AG04449 (cell line): ENCODE measurements around the gene NCOA7.

Experiments
- CTCF ChIA-PET: fragments of 350-600 bp; formaldehyde crosslinking; extraction: SDS; loops from one replicate; lab custom pipeline; 2021; ENCODE audit warnings: antibody characterized with exemption; lab: Yijun Ruan, JAX
- POLR2A ChIA-PET: fragments of 400-600, 350-600 bp; formaldehyde crosslinking; extraction: SDS; loops from one replicate; lab custom pipeline; 2020; ENCODE audit warnings: antibody characterized with exemption, inconsistent platforms; lab: Yijun Ruan, JAX
- DNase-seq: peaks from one replicate; pipeline ENCODE4 v3.0.0-alpha.2; 2010; ENCODE audit warnings: low read depth, low spot score
- H3K4me3 ChIP-seq: 2 replicates; pipeline ENCODE4 v1.5.1; 2011; ENCODE audit warnings: low read depth, mild to moderate bottlenecking, control low read depth, low read length
- CTCF ChIP-seq: IDR thresholded peaks from one replicate; pipeline ENCODE4 v1.5.1; 2011; ENCODE audit warnings: mild to moderate bottlenecking, moderate library complexity, low read length, control low read depth, inconsistent platforms; ENCODE audit not compliant: insufficient read depth; ENCODE audit errors: missing control alignments

The NCOA7 gene

GRCh38 chr6:125918681-125919566 lies 128.2 kb downstream of the NCOA7 start:
- no peak overlapping the region for H3K4me3 ChIP-seq
- DNase-seq: no peak
- ChIA-PET CTCF (interaction anchor here (0.8 to 5.6 kb wide), 4 partner anchors 13 to 125 kb away, joined by 3 to 28 read pairs (median 4); partner anchors contain the start of gene HINT3), POLR2A (no interaction called here)
- no peak for TF ChIP-seq CTCF

- POLR2A ChIA-PET: no interaction called here
Measured at GRCh38 chr6:125919618-125920017, 128.9 kb downstream of the NCOA7 start.

GRCh38 chr6:125922322-125922860 lies 131.6 kb downstream of the NCOA7 start:
- DNase-seq: no peak
- CTCF ChIA-PET: interaction anchor here (1.2 to 1.4 kb wide), 4 partner anchors 10 to 52 kb away, joined by 3 to 5 read pairs (median 4); partner anchors contain the start of gene HINT3
- TF ChIP-seq CTCF: no peak
- POLR2A ChIA-PET: no interaction called here
- H3K4me3 ChIP-seq: no peak overlapping the region

More at GRCh38 chr6:125919618-125920017, 128.9 kb downstream of the NCOA7 start:
- no peak overlapping the region for H3K4me3 ChIP-seq
- no peak for TF ChIP-seq CTCF
- CTCF ChIA-PET: interaction anchor here (1.0 to 5.6 kb wide), 3 partner anchors 37 to 126 kb away, joined by 3 to 28 read pairs (median 3); partner anchors contain the start of gene HINT3
- DNase-seq: no peak

GRCh38 chr6:125923366-125923877 lies 132.7 kb downstream of the NCOA7 start:
- no peak for TF ChIP-seq CTCF
- no peak overlapping the region for H3K4me3 ChIP-seq
- no peak for DNase-seq
- CTCF ChIA-PET: interaction anchor here (0.9 to 1.3 kb wide), 3 partner anchors 29 to 51 kb away, joined by 3 to 5 read pairs (median 4); partner anchors contain the start of gene HINT3
- POLR2A ChIA-PET: no interaction called here

- no peak for DNase-seq
- ChIA-PET CTCF (interaction anchor here (0.9 to 1.4 kb wide), 3 partner anchors 29 to 50 kb away, joined by 3 read pairs; partner anchors contain the start of gene HINT3), POLR2A (no interaction called here)
- H3K4me3 ChIP-seq: no peak overlapping the region
- no peak for TF ChIP-seq CTCF
Measured at GRCh38 chr6:125924169-125924568, 133.4 kb downstream of the NCOA7 start.
